Hematopoietic multipotent progenitor cell treated with erythropoietin and hydrocortisone succinate and interleukin-3 and kit ligand, for 15 days (in vitro differentiated cells): ENCODE data around the gene OR7G1.
A peak's percentile ranks its signal among the peaks of the same experiment; 100 is the strongest.
"Not testable (repeated sequence)": the region's sequence is repeated elsewhere in the genome, so short reads cannot be mapped to it uniquely, and the experiment has no call there.

Experiments used
- DNase-seq: peaks from one replicate; pipeline ENCODE4 v3.0.0-alpha.2; 2015; ENCODE audit warnings: low spot score

The OR7G1 gene

DNA sequence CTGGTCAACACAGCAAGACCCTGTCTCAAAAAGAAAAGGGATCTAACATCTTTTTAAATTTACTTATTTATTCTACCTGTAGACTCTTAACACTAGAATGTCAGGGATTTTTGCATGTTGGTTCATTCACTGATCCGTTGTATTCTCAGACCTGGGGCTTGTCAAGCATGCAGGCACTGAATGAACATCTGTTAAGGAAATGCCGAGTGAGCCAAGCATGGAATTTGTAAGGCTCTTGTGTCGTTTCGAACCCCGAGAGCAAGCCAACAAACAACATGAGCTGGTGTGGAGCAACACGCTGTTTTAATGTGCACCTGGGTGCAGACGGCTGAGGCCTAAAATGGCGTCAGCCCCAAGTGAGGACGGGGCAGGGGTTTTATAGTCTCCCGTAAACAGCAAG lies 38.7 kb downstream of the OR7G1 start:
- no peak for DNase-seq

DNA sequence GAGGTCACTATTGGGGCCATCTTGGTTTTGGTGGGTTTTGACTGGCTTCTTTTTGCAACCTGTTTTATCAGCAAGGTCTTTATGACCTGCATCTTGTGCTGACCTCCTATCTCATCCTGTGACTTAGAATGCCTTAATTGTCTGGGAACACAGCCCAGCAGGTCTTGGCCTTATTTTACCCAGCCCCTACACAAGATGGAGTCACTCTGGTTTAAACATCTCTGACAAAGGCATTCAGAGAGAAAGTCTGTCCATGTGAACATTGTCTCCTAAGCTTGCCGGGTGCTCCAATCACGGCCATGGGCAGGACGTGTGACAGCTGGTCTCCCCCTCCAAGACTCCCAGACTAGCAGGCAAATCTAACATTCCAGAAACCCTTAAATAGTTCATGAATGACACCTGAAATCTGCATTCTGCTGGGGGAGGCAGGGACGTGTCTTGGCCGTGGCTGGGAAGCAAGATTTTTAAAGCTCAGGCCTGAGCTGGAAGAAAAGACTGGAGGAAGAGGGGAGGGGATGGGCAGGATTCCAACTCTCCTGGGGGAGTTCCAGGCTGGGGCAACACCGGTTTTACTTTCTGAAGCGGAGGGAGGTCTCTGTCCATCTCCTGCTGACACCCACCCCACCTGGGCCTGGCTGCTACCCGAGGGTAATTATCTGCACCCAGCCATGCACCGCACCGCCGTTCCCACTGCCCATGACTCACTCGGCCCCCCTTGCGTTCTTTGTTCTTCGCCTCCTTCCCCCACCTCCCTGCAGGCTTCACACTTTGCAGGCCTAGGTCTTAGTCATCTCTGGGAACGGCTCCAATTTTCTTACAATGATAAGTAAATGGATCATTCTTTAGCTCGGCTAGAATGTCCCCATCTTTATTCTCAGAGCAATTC lies 40.3 kb downstream of the OR7G1 start:
- peak; percentile 50 for DNase-seq

DNA sequence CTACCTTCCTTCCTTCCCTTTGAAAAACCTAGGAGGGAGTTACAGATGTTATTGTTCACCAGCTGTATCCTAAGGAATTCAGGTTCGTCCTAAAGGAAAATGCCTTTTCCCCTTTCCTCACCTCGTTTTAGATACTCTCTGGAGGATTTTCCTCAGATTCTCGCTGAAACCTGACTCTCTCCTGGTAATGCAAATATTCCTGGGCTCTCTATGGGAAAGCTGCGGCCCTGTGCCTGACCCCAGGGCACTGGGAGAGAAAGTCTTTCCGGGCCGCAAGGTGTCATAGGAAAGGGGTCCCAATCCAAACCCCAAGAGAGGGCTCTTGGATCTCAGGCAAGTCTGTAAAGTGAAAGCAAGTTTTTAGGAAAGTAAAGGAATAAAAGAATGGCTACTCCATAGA lies 41.8 kb downstream of the OR7G1 start:
- DNase-seq, result no peak

DNA sequence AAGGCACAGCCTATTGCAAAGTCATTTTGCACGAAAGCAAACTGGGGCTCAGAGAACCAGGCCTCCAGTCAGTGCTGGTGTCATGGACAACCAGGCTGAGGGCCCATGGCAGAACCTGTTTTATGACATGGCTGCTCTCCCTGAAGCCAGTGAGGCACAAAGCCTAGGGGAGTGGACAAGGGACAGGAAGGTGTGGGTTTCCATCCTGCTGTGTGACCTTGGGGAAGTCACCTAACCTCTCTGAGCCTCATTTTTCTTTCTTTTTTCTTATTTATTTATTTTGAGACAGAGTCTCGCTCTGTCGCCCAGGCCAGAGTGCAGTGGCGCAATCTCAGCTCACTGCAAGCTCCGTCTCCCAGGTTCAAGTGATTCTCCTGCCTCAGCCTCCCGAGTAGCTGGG lies 43.8 kb downstream of the OR7G1 start:
- not testable (repeated sequence) for DNase-seq

DNA sequence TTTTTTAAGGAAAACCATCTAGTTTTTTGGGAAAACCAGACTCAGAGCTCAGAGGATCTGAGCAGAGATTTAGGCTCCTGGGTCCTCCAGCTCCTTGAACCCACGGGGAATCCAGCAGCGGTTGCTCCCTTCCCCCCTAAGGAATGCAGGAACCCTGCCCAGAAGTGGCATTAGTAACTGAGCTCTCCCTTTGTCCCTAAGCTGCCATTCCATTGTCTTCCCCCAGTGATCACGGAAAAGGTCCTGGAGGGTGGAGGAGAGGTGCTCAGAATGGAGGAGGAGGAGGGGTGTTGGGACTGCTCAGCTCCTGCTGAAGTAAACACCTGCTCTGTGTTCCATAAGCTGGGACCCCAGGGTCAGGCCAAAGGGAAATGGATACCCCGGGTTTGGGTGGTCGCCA lies 45.5 kb downstream of the OR7G1 start:
- no peak for DNase-seq

DNA sequence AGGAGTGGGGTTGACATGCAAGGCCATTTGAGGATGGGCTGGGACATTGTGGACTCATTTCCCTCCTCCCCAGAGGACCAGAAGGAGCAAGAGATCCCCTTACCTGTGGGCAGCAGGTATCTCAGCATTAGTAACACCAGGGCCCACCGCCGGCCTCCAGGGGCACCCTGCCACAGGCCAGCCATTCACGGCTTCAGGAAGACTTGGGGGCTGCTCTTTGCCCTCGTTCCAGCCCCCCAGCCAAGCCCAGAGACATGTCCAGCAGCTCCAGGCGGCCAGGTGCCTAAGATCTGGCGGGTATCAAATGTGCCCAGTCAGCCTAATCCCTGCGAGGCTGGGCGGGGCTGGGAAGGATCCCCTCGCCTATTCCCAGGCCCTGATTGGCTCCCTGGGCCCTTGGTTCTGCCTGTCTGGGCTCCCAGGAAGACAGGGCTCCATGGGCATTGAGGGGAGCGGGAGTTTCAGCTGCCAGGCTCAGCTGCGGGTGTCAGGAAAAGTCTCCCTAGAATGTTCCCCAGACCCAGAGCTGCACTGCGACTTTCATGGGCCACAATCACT lies 50.0 kb downstream of the OR7G1 start:
- no peak for DNase-seq
